ENCODE data around the gene DNAJC11. TPM values are rescaled to one million over a fixed set of nuclear protein-coding genes. Genes with fewer than 3 reads are reported as not detected.
A peak's percentile ranks its signal among the peaks of the same experiment; 100 is the strongest.
"Not testable (repeated sequence)": the region's sequence is repeated elsewhere in the genome, so short reads cannot be mapped to it uniquely, and the experiment has no call there.

DNAJC11 gene
- total RNA-seq, 2 donors from 2014 or later, result 64.7 to 71.1 TPM

DNA sequence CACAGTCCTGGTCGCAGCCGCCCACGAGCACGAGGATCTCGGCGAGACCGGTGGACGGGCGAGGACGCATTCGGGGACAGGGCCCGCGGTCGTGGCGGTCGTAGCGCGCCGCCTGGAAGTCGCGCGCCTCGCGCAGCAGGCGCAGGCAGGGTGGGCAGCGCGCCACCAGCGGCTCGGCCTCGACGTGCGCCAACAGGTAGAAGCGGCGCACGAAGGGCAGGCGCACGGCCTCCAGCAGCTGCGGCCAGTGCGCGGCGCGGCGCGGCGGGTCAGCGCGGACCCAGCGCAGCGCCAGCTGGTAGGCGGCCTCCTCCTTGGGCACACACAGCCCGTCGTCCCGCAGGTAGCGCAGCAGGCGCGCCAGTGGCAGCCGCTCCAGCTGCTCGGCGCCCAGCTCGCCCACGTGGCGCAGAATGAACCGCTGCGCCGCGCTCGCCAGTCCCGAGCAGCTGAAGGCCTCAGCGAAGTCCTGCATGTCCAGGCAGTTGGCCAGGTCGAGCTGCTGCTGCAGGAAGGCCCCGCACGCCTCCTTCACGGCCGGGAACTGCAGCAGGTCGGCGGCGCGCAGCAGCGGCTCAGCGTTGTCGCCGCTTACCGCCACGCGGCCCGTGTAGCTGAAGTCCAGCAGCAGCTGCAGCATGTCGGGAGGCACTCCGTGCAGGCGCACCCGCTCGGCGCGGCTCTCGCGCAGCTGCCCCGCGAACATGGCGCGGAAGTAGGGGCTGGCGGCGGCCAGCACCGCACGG is 99.5 kb downstream of the DNAJC11 start:
- peaks cover 9% of the 10 kb centered on the region for H3K36me3 Mint-ChIP-seq (ENCODE audit: low read depth)
- H3K4me1 ChIP-seq (ENCODE audit: control insufficient read depth, insufficient read depth, low read length), result peaks cover 10% of the 10 kb centered on the region
- H3K27ac ChIP-seq (ENCODE audit: low read depth, low read length), result peak overlapping the region; percentile 96
- H3K27ac Mint-ChIP-seq, result peak overlapping the region; percentile 85
- peak overlapping the region; percentile 76 for H3K9ac ChIP-seq (ENCODE audit: extremely low read depth, low read length, poor library complexity, severe bottlenecking)
- no peaks in the 10 kb centered on the region for H3K27me3 Mint-ChIP-seq (ENCODE audit: insufficient read depth)
- peak overlapping the region; percentile 75 for H3K4me3 Mint-ChIP-seq
- TF ChIP-seq, protein P1, sequence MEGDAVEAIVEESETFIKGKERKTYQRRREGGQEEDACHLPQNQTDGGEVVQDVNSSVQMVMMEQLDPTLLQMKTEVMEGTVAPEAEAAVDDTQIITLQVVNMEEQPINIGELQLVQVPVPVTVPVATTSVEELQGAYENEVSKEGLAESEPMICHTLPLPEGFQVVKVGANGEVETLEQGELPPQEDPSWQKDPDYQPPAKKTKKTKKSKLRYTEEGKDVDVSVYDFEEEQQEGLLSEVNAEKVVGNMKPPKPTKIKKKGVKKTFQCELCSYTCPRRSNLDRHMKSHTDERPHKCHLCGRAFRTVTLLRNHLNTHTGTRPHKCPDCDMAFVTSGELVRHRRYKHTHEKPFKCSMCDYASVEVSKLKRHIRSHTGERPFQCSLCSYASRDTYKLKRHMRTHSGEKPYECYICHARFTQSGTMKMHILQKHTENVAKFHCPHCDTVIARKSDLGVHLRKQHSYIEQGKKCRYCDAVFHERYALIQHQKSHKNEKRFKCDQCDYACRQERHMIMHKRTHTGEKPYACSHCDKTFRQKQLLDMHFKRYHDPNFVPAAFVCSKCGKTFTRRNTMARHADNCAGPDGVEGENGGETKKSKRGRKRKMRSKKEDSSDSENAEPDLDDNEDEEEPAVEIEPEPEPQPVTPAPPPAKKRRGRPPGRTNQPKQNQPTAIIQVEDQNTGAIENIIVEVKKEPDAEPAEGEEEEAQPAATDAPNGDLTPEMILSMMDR (conservative IDR thresholded peaks at IDR 0.05), result no peak
- H3K4me3 ChIP-seq (ENCODE audit: low read length), result peak overlapping the region; percentile 95
- 0% methylated on average over 25 to 103 of the region's 103 CpGs for WGBS, 2 experiments (ENCODE audit: insufficient coverage in 1 of 2, insufficient read length in 1 of 2)
- no peaks in the 10 kb centered on the region for H3K9me3 ChIP-seq (ENCODE audit: control insufficient read depth, low read length)
- peaks cover 17% of the 10 kb centered on the region for H3K36me3 ChIP-seq (ENCODE audit: control insufficient read depth, insufficient read depth, low read length)
- no peaks in the 10 kb centered on the region for H3K9me3 Mint-ChIP-seq
- peaks cover 19% of the 10 kb centered on the region for H3K4me1 Mint-ChIP-seq
- DNase-seq, result peak; percentile 73
- H3K27me3 ChIP-seq (ENCODE audit: control insufficient read depth, insufficient read depth, low read length, poor library complexity, severe bottlenecking), result no peaks in the 10 kb centered on the region

GRCh38 chr1:6601049-6601922 is 100.3 kb downstream of the DNAJC11 start:
- H3K27me3 Mint-ChIP-seq (ENCODE audit: insufficient read depth), result no peaks in the 10 kb centered on the region
- TF ChIP-seq, protein P1 (conservative IDR thresholded peaks at IDR 0.05), result no peak
- H3K9me3 Mint-ChIP-seq, result no peaks in the 10 kb centered on the region
- H3K4me3 ChIP-seq (ENCODE audit: low read length), result peak overlapping the region; percentile 95
- peak overlapping the region; percentile 61 for H3K27ac Mint-ChIP-seq
- H3K36me3 ChIP-seq (ENCODE audit: control insufficient read depth, insufficient read depth, low read length), result peaks cover 23% of the 10 kb centered on the region
- H3K4me3 Mint-ChIP-seq, result peak overlapping the region; percentile 75
- WGBS, 2 experiments (ENCODE audit: insufficient coverage in 1 of 2, insufficient read length in 1 of 2), result 1 to 2% methylated on average over 18 to 40 of the region's 40 CpGs
- H3K36me3 Mint-ChIP-seq (ENCODE audit: low read depth), result peaks cover 13% of the 10 kb centered on the region
- peak; percentile 75 for DNase-seq
- H3K9ac ChIP-seq (ENCODE audit: extremely low read depth, low read length, poor library complexity, severe bottlenecking), result peak overlapping the region; percentile 76
- peaks cover 10% of the 10 kb centered on the region for H3K4me1 ChIP-seq (ENCODE audit: control insufficient read depth, insufficient read depth, low read length)
- H3K4me1 Mint-ChIP-seq, result peaks cover 19% of the 10 kb centered on the region
- no peak overlapping the region for H3K27ac ChIP-seq (ENCODE audit: low read depth, low read length)
- H3K27me3 ChIP-seq (ENCODE audit: control insufficient read depth, insufficient read depth, low read length, poor library complexity, severe bottlenecking), result no peaks in the 10 kb centered on the region
- no peaks in the 10 kb centered on the region for H3K9me3 ChIP-seq (ENCODE audit: control insufficient read depth, low read length)

DNA sequence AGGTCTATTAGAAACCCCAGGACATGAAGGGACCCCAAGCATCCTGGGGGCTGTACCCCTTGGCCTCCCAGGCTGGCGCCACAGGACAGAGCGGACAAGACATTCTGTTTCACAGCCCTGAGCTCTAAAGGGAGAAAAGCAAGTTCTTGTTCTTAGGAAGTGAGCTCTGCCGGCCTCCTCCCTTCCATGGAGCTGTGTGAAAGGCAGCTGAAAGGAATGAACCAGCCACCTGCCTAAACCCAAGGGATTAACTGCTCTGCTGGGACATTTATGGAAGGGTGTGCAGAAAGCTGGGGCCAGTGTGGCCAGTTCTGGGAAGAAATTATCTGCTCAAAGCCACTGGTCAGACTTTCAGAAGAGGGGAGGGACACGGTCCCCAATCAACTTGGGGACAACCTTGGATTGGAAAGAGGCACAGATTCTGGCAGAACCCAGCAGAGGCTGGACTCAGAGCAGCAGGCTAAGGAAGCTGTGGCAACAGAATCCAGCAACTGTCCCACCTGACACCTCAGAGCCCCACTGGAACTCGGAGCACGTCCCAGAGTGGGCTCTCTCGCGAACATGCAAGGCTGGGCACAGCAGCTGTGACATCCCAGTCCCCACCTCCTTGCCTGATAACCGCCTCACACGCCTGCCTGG is 101.1 kb downstream of the DNAJC11 start:
- no peak overlapping the region for H3K27ac ChIP-seq (ENCODE audit: low read depth, low read length)

GRCh38 chr1:6599991-6600390 is 101.6 kb downstream of the DNAJC11 start:
- 91 to 92% methylated on average over 6 to 7 of the region's 8 CpGs for WGBS, 2 experiments (ENCODE audit: insufficient coverage in 1 of 2, insufficient read length in 1 of 2)
- H3K9me3 ChIP-seq (ENCODE audit: control insufficient read depth, low read length); DNase-seq; H3K27ac Mint-ChIP-seq; H3K27ac ChIP-seq (ENCODE audit: low read depth, low read length); H3K9me3 Mint-ChIP-seq; H3K4me1 ChIP-seq (ENCODE audit: control insufficient read depth, insufficient read depth, low read length); H3K27me3 ChIP-seq (ENCODE audit: control insufficient read depth, insufficient read depth, low read length, poor library complexity, severe bottlenecking); H3K9ac ChIP-seq (ENCODE audit: extremely low read depth, low read length, poor library complexity, severe bottlenecking); H3K27me3 Mint-ChIP-seq (ENCODE audit: insufficient read depth): not testable (repeated sequence)
- H3K36me3 ChIP-seq (ENCODE audit: control insufficient read depth, insufficient read depth, low read length), result peaks cover 33% of the 10 kb centered on the region
- H3K4me1 Mint-ChIP-seq, result peaks cover 19% of the 10 kb centered on the region
- H3K4me3 ChIP-seq (ENCODE audit: low read length), result peak overlapping the region; percentile 95
- peaks cover 23% of the 10 kb centered on the region for H3K36me3 Mint-ChIP-seq (ENCODE audit: low read depth)
- H3K4me3 Mint-ChIP-seq, result peak overlapping the region; percentile 75

More for the DNA sequence above, 101.1 kb downstream of the DNAJC11 start:
- H3K27me3 ChIP-seq (ENCODE audit: control insufficient read depth, insufficient read depth, low read length, poor library complexity, severe bottlenecking), result no peaks in the 10 kb centered on the region
- no peak for DNase-seq
- H3K27ac Mint-ChIP-seq, result peak overlapping the region; percentile 82
- no peaks in the 10 kb centered on the region for H3K9me3 Mint-ChIP-seq
- H3K4me3 ChIP-seq (ENCODE audit: low read length), result peak overlapping the region; percentile 95
- H3K4me1 ChIP-seq (ENCODE audit: control insufficient read depth, insufficient read depth, low read length), result peaks cover 10% of the 10 kb centered on the region
- peak overlapping the region; percentile 76 for H3K9ac ChIP-seq (ENCODE audit: extremely low read depth, low read length, poor library complexity, severe bottlenecking)
- peaks cover 19% of the 10 kb centered on the region for H3K4me1 Mint-ChIP-seq
- peak overlapping the region; percentile 75 for H3K4me3 Mint-ChIP-seq
- H3K36me3 ChIP-seq (ENCODE audit: control insufficient read depth, insufficient read depth, low read length), result peaks cover 28% of the 10 kb centered on the region
- WGBS, 2 experiments (ENCODE audit: insufficient coverage in 1 of 2, insufficient read length in 1 of 2), result 21 to 28% methylated on average over 7 to 10 of the region's 10 CpGs
- no peaks in the 10 kb centered on the region for H3K27me3 Mint-ChIP-seq (ENCODE audit: insufficient read depth)
- H3K9me3 ChIP-seq (ENCODE audit: control insufficient read depth, low read length), result no peaks in the 10 kb centered on the region
- peaks cover 19% of the 10 kb centered on the region for H3K36me3 Mint-ChIP-seq (ENCODE audit: low read depth)
- TF ChIP-seq, protein P1 (conservative IDR thresholded peaks at IDR 0.05), result no peak

All from endodermal cell (in vitro differentiated cells).